Activated T-cell treated with anti-CD3 and anti-CD28 coated beads, Interleukin-2, amount 50 U/mL, for 24 hours (primary cell): ENCODE results near the gene PASD1.
"Not testable (repeated sequence)": the region's sequence is repeated elsewhere in the genome, so short reads cannot be mapped to it uniquely, and the experiment has no call there.

ENCODE experiments used
- DNase-seq: peaks from one replicate; pipeline ENCODE4 v3.0.0-alpha.2; 2020
- H3K27ac Mint-ChIP-seq: 2 replicates; pipeline ENCODE4 v1.8.0; 2020; ENCODE audit warnings: mild to moderate bottlenecking, mixed read lengths
- H3K27me3 Mint-ChIP-seq: 2 replicates; pipeline ENCODE4 v1.8.0; 2020; ENCODE audit warnings: mixed read lengths
- H3K36me3 Mint-ChIP-seq: 2 replicates; pipeline ENCODE4 v1.8.0; 2020; ENCODE audit warnings: low read depth, mixed read lengths
- H3K4me1 Mint-ChIP-seq: 2 replicates; pipeline ENCODE4 v1.8.0; 2020; ENCODE audit warnings: low read depth, mixed read lengths
- H3K4me3 Mint-ChIP-seq: 2 replicates; pipeline ENCODE4 v1.8.0; 2020; ENCODE audit warnings: mild to moderate bottlenecking, moderate library complexity, mixed read lengths
- H3K9me3 Mint-ChIP-seq: 2 replicates; pipeline ENCODE4 v1.8.0; 2020; ENCODE audit warnings: mixed read lengths

Gene PASD1, protein sequence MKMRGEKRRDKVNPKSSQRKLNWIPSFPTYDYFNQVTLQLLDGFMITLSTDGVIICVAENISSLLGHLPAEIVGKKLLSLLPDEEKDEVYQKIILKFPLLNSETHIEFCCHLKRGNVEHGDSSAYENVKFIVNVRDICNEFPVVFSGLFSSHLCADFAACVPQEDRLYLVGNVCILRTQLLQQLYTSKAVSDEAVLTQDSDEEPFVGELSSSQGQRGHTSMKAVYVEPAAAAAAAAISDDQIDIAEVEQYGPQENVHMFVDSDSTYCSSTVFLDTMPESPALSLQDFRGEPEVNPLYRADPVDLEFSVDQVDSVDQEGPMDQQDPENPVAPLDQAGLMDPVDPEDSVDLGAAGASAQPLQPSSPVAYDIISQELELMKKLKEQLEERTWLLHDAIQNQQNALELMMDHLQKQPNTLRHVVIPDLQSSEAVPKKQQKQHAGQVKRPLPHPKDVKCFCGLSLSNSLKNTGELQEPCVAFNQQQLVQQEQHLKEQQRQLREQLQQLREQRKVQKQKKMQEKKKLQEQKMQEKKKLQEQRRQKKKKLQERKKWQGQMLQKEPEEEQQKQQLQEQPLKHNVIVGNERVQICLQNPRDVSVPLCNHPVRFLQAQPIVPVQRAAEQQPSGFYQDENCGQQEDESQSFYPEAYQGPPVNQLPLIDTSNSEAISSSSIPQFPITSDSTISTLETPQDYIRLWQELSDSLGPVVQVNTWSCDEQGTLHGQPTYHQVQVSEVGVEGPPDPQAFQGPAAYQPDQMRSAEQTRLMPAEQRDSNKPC

GRCh38 chrX:151563449-151563848, at the start of gene PASD1:
Gene PASD1, plus strand, starts transcription at chrX:151563675. Its CDS starts 37,879 bp downstream, at chrX:151601554.
- Mint-ChIP-seq H3K27ac (no peak within 1 kb of the TSS), H3K4me1 (no peaks in the 10 kb centered on the region), H3K36me3 (no peaks in the 10 kb centered on the region), H3K4me3 (no peak within 1 kb of the TSS), H3K27me3 (peaks cover 14% of the 10 kb centered on the region), H3K9me3 (peaks cover 3% of the 10 kb centered on the region)
- DNase-seq = no peak

DNA sequence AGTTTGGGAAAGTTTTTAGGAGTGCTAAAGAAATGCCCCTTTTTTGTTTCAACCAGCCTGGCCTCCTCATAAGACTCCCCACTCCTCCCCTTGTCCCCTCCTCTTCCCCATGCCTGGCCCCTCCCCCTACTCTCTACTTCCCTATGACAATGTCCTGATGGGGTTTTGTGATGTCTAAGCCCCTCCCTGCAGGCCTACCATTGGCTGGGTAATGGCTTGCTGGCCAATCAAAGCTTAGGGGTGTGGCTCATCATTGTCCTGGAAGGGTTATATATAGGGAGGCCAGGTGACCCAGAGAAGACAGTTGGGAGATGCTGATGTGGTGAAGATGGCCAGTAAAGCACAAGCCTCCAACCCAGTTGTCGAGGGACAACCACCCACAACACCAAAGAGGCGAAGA, 48.2 kb upstream of the PASD1 start:
- Mint-ChIP-seq H3K4me3 (no peak overlapping the region), H3K27ac (no peak overlapping the region), H3K27me3 (peaks cover 47% of the 10 kb centered on the region), H3K36me3 (no peaks in the 10 kb centered on the region), H3K4me1 (no peaks in the 10 kb centered on the region), H3K9me3 (no peaks in the 10 kb centered on the region)
- DNase-seq = no peak

DNA sequence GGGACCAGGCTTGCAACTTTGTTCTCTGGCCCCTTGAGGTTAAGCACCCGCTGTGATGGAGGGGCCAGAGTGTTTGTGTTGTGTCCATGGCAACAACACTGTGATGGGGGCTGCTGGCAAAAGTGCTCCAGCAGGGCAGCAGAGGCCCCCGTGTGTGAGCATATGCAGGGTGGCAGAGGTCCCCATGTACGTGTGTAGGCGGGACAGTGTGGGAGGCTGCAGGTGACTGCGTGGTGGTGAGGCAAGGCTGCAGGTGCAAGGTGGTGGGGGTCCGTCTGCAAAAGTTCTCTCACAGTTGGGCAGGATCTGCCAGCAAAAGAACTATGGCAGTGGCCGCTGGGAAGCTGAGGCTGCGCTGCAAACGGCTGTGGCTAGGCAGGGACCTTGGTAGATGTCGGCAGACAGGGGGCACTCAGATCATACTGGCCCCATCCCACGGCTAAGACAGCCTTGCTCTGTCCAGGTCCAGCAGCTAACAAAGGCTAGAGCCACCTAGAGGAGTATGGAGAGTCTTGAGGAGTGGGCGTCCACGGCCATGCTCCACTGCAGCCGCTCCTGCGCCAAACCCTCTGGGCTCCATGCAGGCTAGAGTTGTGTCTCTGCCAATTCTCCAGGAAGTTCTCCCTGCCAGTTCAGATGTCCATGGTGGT, 46.8 kb upstream of the PASD1 start:
- H3K9me3 Mint-ChIP-seq = no peaks in the 10 kb centered on the region
- H3K4me1 Mint-ChIP-seq = no peaks in the 10 kb centered on the region
- no peaks in the 10 kb centered on the region for H3K36me3 Mint-ChIP-seq
- no peak overlapping the region for H3K4me3 Mint-ChIP-seq
- DNase-seq = no peak
- H3K27me3 Mint-ChIP-seq = peaks cover 38% of the 10 kb centered on the region
- no peak overlapping the region for H3K27ac Mint-ChIP-seq

GRCh38 chrX:151517421-151517820, 46.1 kb upstream of the PASD1 start:
- H3K27ac Mint-ChIP-seq = no peak overlapping the region
- H3K27me3 Mint-ChIP-seq = peaks cover 40% of the 10 kb centered on the region
- H3K4me1 Mint-ChIP-seq = no peaks in the 10 kb centered on the region
- no peaks in the 10 kb centered on the region for H3K9me3 Mint-ChIP-seq
- H3K4me3 Mint-ChIP-seq = no peak overlapping the region
- H3K36me3 Mint-ChIP-seq = no peaks in the 10 kb centered on the region
- no peak for DNase-seq

GRCh38 chrX:151523351-151523750, 40.1 kb upstream of the PASD1 start:
- H3K27me3 Mint-ChIP-seq = peaks cover 46% of the 10 kb centered on the region
- no peak overlapping the region for H3K4me3 Mint-ChIP-seq
- no peaks in the 10 kb centered on the region for H3K36me3 Mint-ChIP-seq
- no peaks in the 10 kb centered on the region for H3K4me1 Mint-ChIP-seq
- no peaks in the 10 kb centered on the region for H3K9me3 Mint-ChIP-seq
- no peak overlapping the region for H3K27ac Mint-ChIP-seq
- no peak for DNase-seq

DNA sequence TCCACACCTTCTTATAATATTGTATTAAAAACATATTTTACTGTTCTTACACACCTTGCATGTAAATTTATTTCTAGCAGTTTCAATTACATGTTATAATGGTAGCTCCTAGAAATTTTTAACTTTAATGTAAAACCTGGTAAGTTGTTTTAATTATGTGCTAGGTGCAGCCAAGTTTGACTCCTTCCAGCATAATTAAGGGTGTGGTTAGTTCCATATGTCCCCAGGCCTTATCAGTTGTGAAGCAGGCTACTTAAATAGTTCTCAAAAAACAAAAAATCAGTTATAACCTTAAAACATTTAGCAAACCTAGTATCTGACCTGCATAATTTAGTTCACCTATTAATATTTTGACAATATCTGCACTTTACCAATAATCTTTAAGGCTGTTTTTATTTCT, 26.9 kb upstream of the PASD1 start:
- Mint-ChIP-seq H3K36me3 (no peaks in the 10 kb centered on the region), H3K4me3 (no peak overlapping the region), H3K9me3 (no peaks in the 10 kb centered on the region), H3K27me3 (peaks cover 44% of the 10 kb centered on the region), H3K4me1 (no peaks in the 10 kb centered on the region), H3K27ac (no peak overlapping the region)
- no peak for DNase-seq

- no peak for DNase-seq
- H3K9me3 Mint-ChIP-seq = no peaks in the 10 kb centered on the region
- H3K4me1 Mint-ChIP-seq = no peaks in the 10 kb centered on the region
- H3K4me3 Mint-ChIP-seq = no peak overlapping the region
- H3K27ac Mint-ChIP-seq = no peak overlapping the region
- peaks cover 36% of the 10 kb centered on the region for H3K27me3 Mint-ChIP-seq
- no peaks in the 10 kb centered on the region for H3K36me3 Mint-ChIP-seq
Measured at GRCh38 chrX:151537572-151537971, 25.9 kb upstream of the PASD1 start.

- H3K36me3 Mint-ChIP-seq = no peaks in the 10 kb centered on the region
Measured at GRCh38 chrX:151538190-151539122, 25.0 kb upstream of the PASD1 start.

GRCh38 chrX:151543706-151544105, 19.8 kb upstream of the PASD1 start:
- no peak overlapping the region for H3K27ac Mint-ChIP-seq
- peaks cover 34% of the 10 kb centered on the region for H3K27me3 Mint-ChIP-seq
- H3K4me3 Mint-ChIP-seq = no peak overlapping the region
- no peak for DNase-seq
- H3K36me3 Mint-ChIP-seq = no peaks in the 10 kb centered on the region
- H3K9me3 Mint-ChIP-seq = no peaks in the 10 kb centered on the region
- H3K4me1 Mint-ChIP-seq = no peaks in the 10 kb centered on the region

More at GRCh38 chrX:151538190-151539122, 25.0 kb upstream of the PASD1 start:
- Mint-ChIP-seq H3K4me1 (no peaks in the 10 kb centered on the region), H3K27me3 (peaks cover 27% of the 10 kb centered on the region), H3K4me3 (no peak overlapping the region), H3K9me3 (no peaks in the 10 kb centered on the region), H3K27ac (no peak overlapping the region)
- no peak for DNase-seq

- H3K27ac Mint-ChIP-seq, H3K9me3 Mint-ChIP-seq, H3K4me1 Mint-ChIP-seq, DNase-seq, H3K36me3 Mint-ChIP-seq, H3K4me3 Mint-ChIP-seq: not testable (repeated sequence)
- peaks cover 34% of the 10 kb centered on the region for H3K27me3 Mint-ChIP-seq
Measured at GRCh38 chrX:151546226-151546625, 17.2 kb upstream of the PASD1 start.

GRCh38 chrX:151551176-151551575, 12.3 kb upstream of the PASD1 start:
- H3K4me1 Mint-ChIP-seq, H3K4me3 Mint-ChIP-seq, DNase-seq, H3K27ac Mint-ChIP-seq, H3K9me3 Mint-ChIP-seq, H3K36me3 Mint-ChIP-seq: not testable (repeated sequence)
- H3K27me3 Mint-ChIP-seq = peaks cover 21% of the 10 kb centered on the region

DNA sequence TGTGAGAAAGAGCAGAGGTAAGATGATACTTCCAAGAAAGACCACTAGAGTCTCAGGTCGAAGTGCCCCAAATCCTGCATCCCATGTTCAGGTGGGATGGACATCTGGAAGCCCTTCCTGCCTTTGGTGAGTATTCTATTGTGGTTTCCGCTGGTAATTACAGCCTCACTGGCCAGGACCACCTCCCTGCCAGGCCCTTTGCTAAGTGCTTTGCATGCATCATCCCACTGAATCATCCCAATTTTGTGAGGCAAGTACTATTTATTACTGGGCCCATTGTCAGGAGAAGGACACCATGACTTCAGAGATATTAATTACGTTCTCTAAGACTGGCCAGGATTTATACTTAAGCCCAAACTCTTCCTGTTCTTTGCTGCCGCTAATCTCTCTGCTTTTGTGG, 10.7 kb upstream of the PASD1 start:
- peaks cover 6% of the 10 kb centered on the region for H3K27me3 Mint-ChIP-seq
- no peaks in the 10 kb centered on the region for H3K4me1 Mint-ChIP-seq
- no peaks in the 10 kb centered on the region for H3K36me3 Mint-ChIP-seq
- H3K4me3 Mint-ChIP-seq = no peak overlapping the region
- no peaks in the 10 kb centered on the region for H3K9me3 Mint-ChIP-seq
- DNase-seq = no peak
- H3K27ac Mint-ChIP-seq = no peak overlapping the region

DNA sequence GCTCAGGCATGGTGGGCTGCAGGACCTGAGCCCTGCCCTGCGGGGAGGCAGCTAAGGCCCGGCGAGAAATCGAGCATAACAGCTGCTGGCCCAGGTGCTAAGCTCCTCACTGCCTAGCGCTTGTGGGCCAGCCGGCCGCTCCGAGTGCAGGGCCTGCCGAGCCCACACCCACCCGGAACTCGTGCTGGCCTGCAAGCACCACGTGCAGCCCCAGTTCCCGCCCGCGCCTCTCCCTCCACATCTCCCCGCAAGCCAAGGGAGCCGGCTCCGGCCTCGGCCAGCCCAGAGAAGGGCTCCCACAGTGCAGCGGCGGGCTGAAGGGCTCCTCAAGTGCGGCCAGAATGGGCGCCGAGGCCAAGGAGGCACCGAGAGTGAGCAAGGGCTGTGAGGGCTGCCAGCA, 8.2 kb upstream of the PASD1 start:
- H3K9me3 Mint-ChIP-seq, H3K4me1 Mint-ChIP-seq, H3K4me3 Mint-ChIP-seq, H3K27me3 Mint-ChIP-seq, DNase-seq, H3K36me3 Mint-ChIP-seq, H3K27ac Mint-ChIP-seq: not testable (repeated sequence)

DNA sequence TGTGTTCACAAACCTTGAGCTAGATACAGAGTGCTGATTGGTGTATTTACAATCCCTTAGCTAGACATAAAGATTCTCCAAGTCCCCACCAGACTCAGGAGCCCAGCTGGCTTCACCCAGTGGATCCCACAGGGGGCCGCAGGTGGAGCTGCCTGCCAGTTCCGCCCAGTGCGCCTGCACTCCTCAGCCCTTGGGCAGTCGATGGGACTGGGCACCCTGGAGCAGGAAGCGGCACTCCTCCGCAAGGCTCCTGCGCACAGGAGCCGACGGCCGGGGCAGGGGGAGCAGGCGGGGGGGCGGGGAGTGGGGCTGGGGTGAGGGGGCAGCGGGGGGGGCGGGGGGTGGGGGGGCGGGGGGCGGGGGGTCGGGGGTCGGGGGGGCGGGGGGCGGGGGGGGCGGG, 990 bp upstream of the PASD1 start:
- not testable (repeated sequence) for H3K27me3 Mint-ChIP-seq, H3K9me3 Mint-ChIP-seq, H3K4me1 Mint-ChIP-seq, H3K4me3 Mint-ChIP-seq, H3K36me3 Mint-ChIP-seq, H3K27ac Mint-ChIP-seq, DNase-seq
